ENCODE measurements around the gene PTPRN2. TPM values are rescaled to one million over a fixed set of nuclear protein-coding genes. Genes with fewer than 3 reads are reported as not detected.
"Not testable (repeated sequence)": the region's sequence is repeated elsewhere in the genome, so short reads cannot be mapped to it uniquely, and the experiment has no call there.

The PTPRN2 gene
- total RNA-seq, 1 donor from 2014 or later: 15.4 TPM

DNA sequence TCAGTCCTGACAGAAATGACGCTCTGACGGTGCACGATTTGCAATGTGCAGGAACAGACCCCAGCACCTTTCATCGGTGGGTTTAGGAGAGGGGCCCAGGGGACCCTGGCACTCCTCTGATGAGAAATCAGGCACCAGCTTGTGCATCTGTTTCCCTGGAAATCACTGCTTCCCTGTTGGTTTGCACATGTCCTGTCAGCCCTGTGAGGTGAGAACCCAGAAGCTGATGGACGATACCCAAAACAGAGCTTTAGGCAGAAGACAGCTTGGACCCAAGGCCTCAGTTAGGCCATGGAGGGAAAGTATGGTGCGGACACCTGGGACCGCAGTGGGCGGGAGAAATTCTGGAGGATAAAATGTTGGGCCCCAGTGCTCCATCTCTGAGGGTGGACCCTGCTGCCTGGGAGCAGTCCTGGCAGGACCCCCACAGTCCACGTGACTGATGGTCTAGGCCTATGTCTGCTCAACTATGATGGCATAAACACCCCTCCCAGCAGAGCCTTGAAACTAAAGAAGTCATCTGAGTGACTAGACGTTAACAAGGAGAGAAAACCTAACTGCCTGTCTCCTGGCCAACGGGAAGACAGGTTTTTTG lies 242.8 kb downstream of the PTPRN2 start:
- TF ChIP-seq, protein P1, sequence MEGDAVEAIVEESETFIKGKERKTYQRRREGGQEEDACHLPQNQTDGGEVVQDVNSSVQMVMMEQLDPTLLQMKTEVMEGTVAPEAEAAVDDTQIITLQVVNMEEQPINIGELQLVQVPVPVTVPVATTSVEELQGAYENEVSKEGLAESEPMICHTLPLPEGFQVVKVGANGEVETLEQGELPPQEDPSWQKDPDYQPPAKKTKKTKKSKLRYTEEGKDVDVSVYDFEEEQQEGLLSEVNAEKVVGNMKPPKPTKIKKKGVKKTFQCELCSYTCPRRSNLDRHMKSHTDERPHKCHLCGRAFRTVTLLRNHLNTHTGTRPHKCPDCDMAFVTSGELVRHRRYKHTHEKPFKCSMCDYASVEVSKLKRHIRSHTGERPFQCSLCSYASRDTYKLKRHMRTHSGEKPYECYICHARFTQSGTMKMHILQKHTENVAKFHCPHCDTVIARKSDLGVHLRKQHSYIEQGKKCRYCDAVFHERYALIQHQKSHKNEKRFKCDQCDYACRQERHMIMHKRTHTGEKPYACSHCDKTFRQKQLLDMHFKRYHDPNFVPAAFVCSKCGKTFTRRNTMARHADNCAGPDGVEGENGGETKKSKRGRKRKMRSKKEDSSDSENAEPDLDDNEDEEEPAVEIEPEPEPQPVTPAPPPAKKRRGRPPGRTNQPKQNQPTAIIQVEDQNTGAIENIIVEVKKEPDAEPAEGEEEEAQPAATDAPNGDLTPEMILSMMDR (conservative IDR thresholded peaks at IDR 0.05): no peak
- Mint-ChIP-seq H3K27ac (no peak overlapping the region), H3K9me3 (peaks cover 28% of the 10 kb centered on the region)

DNA sequence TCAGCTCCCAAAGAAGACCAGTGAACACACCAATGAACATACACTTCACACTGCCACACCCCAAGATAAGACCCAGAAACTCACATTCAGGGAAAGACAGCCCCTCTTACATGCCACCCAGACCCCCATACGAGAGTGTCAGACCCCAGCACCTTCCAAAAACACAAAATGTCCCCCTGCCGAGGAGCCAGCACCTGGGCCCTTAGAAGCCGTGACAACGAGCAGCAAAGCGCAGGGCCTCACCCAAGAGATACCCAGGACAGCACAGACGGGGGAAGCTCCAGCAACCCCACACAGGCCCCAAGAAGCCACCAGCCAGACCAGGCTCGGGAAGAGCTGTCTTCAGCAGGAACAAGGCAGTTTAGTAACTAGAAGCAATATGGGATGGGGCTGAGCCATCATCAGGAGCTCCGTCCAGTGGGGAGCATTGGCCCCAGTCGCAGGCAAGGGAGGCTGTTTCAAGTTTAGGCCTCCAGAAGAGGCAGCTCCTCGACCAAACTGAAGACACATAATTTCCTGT lies 243.6 kb downstream of the PTPRN2 start:
- Mint-ChIP-seq H3K27ac (no peak overlapping the region), H3K4me3 (no peak overlapping the region), H3K36me3 (no peaks in the 10 kb centered on the region), H3K9me3 (peaks cover 28% of the 10 kb centered on the region), H3K4me1 (ENCODE audit: unreplicated experiment) (no peaks in the 10 kb centered on the region), H3K27me3 (peaks cover 21% of the 10 kb centered on the region)
- peak; percentile 51 for DNase-seq (ENCODE audit: extremely low spot score, unreplicated experiment)
- TF ChIP-seq, protein P1 (conservative IDR thresholded peaks at IDR 0.05): no peak

More for the DNA sequence above, 242.8 kb downstream of the PTPRN2 start:
- H3K4me1 Mint-ChIP-seq (ENCODE audit: unreplicated experiment): no peaks in the 10 kb centered on the region
- no peak overlapping the region for H3K4me3 Mint-ChIP-seq
- no peaks in the 10 kb centered on the region for H3K36me3 Mint-ChIP-seq
- peak; percentile 40 for DNase-seq (ENCODE audit: extremely low spot score, unreplicated experiment)
- H3K27me3 Mint-ChIP-seq: peaks cover 21% of the 10 kb centered on the region

DNA sequence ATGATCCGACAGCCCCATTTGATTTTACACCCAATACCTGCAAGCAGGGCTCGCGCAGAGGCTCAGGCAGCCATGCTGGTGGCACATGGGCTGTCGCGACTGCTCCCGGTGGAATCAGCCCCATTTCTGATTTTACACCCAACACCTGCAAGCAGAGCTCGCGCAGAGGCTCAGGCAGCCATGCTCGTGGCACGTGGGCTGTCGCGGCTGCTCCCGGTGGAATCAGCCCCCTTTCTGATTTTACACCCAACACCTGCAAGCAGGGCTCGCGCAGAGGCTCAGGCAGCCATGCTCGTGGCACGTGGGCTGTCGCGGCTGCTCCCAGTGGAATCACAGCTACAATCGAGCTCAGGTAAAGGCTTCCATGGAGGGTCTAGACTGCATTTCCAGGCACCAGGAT lies 244.1 kb downstream of the PTPRN2 start:
- TF ChIP-seq, protein P1 (conservative IDR thresholded peaks at IDR 0.05): no peak
- peaks cover 28% of the 10 kb centered on the region for H3K9me3 Mint-ChIP-seq
- H3K4me3 Mint-ChIP-seq: no peak overlapping the region
- no peaks in the 10 kb centered on the region for H3K4me1 Mint-ChIP-seq (ENCODE audit: unreplicated experiment)
- DNase-seq (ENCODE audit: extremely low spot score, unreplicated experiment): peak; percentile 64
- peaks cover 21% of the 10 kb centered on the region for H3K27me3 Mint-ChIP-seq
- no peaks in the 10 kb centered on the region for H3K36me3 Mint-ChIP-seq
- no peak overlapping the region for H3K27ac Mint-ChIP-seq

DNA sequence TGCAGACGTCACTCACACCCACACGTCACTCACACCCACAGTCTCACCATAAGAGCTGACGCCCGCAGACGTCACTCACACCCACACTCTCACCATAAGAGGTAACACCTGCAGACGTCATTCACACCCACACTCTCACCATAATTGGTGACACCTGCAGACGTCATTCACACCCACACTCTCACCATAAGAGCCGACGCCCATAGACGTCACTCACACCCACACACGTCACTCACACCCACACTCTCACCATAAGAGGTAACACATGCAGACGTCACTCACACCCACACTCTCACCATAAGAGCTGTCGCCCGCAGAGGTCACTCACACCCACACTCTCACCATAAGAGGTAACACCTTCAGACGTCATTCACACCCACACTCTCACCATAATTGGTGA lies 246.5 kb downstream of the PTPRN2 start:
- H3K27ac Mint-ChIP-seq; H3K4me1 Mint-ChIP-seq (ENCODE audit: unreplicated experiment); H3K36me3 Mint-ChIP-seq; H3K4me3 Mint-ChIP-seq; H3K27me3 Mint-ChIP-seq: not testable (repeated sequence)
- peaks cover 39% of the 10 kb centered on the region for H3K9me3 Mint-ChIP-seq
- DNase-seq (ENCODE audit: extremely low spot score, unreplicated experiment): peak; percentile 53

DNA sequence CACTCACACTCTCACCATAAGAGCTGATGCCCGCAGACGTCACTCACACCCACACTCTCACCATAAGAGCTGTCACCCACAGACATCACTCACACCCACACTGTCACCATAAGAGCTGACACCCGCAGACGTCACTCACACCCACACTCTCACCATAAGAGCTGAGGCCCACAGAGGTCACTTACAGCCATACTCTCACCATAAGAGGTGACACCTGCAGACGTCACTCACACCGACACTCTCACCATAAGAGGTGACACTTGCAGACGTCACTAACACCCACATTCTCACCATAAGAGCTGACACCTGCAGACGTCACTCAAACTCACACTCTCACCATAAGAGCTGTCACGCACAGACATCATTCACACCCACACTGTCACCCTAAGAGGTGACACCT lies 250.7 kb downstream of the PTPRN2 start:
- peaks cover 42% of the 10 kb centered on the region for H3K9me3 Mint-ChIP-seq
- H3K4me3 Mint-ChIP-seq; H3K27me3 Mint-ChIP-seq; H3K4me1 Mint-ChIP-seq (ENCODE audit: unreplicated experiment): not testable (repeated sequence)
- H3K27ac Mint-ChIP-seq: peak overlapping the region; percentile 23
- H3K36me3 Mint-ChIP-seq: peaks cover 13% of the 10 kb centered on the region
- peak; percentile 67 for DNase-seq (ENCODE audit: extremely low spot score, unreplicated experiment)

DNA sequence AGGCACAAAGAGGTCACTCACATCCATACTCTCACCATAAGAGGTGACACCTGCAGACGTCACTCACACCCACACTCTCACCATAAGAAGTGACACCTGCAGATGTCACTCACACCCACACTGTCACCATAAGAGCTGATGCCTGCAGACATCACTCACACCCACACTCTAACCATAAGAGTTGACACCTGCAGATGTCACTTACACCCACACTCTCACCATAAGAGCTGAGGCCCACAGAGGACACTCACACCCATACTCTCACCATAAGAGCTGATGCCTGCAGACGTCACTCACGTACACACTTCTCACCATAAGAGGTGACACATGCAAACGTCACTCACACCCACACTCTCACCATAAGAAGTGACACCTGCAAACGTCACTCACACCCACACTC lies 255.1 kb downstream of the PTPRN2 start:
- H3K4me3 Mint-ChIP-seq; H3K4me1 Mint-ChIP-seq (ENCODE audit: unreplicated experiment); H3K27ac Mint-ChIP-seq; DNase-seq (ENCODE audit: extremely low spot score, unreplicated experiment); H3K27me3 Mint-ChIP-seq: not testable (repeated sequence)
- peaks cover 18% of the 10 kb centered on the region for H3K36me3 Mint-ChIP-seq
- peaks cover 30% of the 10 kb centered on the region for H3K9me3 Mint-ChIP-seq

DNA sequence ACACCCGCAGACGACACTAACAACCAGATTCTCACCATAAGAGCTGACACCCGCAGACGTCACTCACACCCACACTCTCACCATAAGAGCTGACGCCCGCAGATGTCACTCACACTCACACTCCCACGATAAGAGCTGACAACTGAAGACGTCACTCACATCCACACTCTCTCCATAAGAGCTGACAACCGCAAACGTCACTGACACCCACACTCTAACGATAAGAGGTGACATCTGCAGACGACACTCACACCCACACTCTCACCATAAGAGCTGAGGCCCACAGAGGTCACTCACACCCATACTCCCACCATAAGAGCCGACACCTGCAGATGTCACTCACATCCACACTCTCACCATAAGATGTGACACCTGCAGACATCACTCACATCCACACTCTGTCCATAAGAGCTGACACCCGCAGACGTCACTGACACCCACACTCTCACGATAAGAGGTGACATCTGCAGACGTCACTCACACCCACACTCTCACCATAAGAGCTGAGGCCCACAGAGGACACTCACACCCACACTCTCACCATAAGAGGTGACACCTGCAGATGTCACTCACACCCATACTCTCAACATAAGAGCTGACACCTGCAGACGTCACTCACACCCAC lies 255.7 kb downstream of the PTPRN2 start:
- Mint-ChIP-seq H3K9me3 (peaks cover 26% of the 10 kb centered on the region), H3K36me3 (peaks cover 14% of the 10 kb centered on the region)
- DNase-seq (ENCODE audit: extremely low spot score, unreplicated experiment): peak; percentile 40
- H3K4me3 Mint-ChIP-seq; H3K27ac Mint-ChIP-seq; H3K4me1 Mint-ChIP-seq (ENCODE audit: unreplicated experiment); H3K27me3 Mint-ChIP-seq: not testable (repeated sequence)

Data from type B pancreatic cell (in vitro differentiated cells).